HG02678 (cell line): Measurements from ENCODE around the gene FOXO6.

Source experiments
- ATAC-seq: cut with Tn5 transposase; IDR thresholded peaks from one replicate; pipeline ENCODE4 v1.9.1; 2021; ENCODE audit warnings: mild to moderate bottlenecking, moderate library complexity; ENCODE audit not compliant: unreplicated experiment

Gene FOXO6

GRCh38 chr1:41349361-41350054 lies 11.7 kb upstream of the FOXO6 start:
- no peak for ATAC-seq

- no peak for ATAC-seq
These were observed 11.2 kb upstream of the FOXO6 start for GRCh38 chr1:41350055-41350378.

- no peak for ATAC-seq
These were observed 9.7 kb upstream of the FOXO6 start for GRCh38 chr1:41351262-41352151.

GRCh38 chr1:41353744-41354143 lies 7.5 kb upstream of the FOXO6 start:
- ATAC-seq = peak; percentile 86

- ATAC-seq = no peak
These were observed 6.3 kb upstream of the FOXO6 start for GRCh38 chr1:41354956-41355355.

- ATAC-seq = no peak
These were observed 5.9 kb upstream of the FOXO6 start for GRCh38 chr1:41355356-41355755.

GRCh38 chr1:41355761-41356160 lies 5.5 kb upstream of the FOXO6 start:
- ATAC-seq = no peak

GRCh38 chr1:41356752-41357151 lies 4.5 kb upstream of the FOXO6 start:
- no peak for ATAC-seq

GRCh38 chr1:41357451-41358101 lies 3.7 kb upstream of the FOXO6 start:
- ATAC-seq = no peak

GRCh38 chr1:41358131-41359021 lies 2.9 kb upstream of the FOXO6 start:
- no peak for ATAC-seq

- ATAC-seq = no peak
These were observed 1.8 kb upstream of the FOXO6 start for GRCh38 chr1:41359211-41360073.

- ATAC-seq = no peak
These were observed 1.0 kb upstream of the FOXO6 start for GRCh38 chr1:41360074-41360785.

GRCh38 chr1:41361495-41362356 lies 492 bp downstream of the FOXO6 start:
- peak; percentile 24 for ATAC-seq

- ATAC-seq = no peak
These were observed 1.1 kb downstream of the FOXO6 start for GRCh38 chr1:41362357-41362721.

- no peak for ATAC-seq
These were observed 1.7 kb downstream of the FOXO6 start for GRCh38 chr1:41362749-41363590.

- ATAC-seq = no peak
These were observed 2.5 kb downstream of the FOXO6 start for GRCh38 chr1:41363591-41364320.
